AG20443 (cell line): ENCODE results near the gene SORBS2.
A peak's percentile ranks its signal among the peaks of the same experiment; 100 is the strongest.
"Not testable (repeated sequence)": the region's sequence is repeated elsewhere in the genome, so short reads cannot be mapped to it uniquely, and the experiment has no call there.

Experiments used
- DNase-seq: peaks from one replicate; pipeline ENCODE4 v3.0.0; 2012; ENCODE audit warnings: low spot score, mixed read lengths

The SORBS2 gene

DNA sequence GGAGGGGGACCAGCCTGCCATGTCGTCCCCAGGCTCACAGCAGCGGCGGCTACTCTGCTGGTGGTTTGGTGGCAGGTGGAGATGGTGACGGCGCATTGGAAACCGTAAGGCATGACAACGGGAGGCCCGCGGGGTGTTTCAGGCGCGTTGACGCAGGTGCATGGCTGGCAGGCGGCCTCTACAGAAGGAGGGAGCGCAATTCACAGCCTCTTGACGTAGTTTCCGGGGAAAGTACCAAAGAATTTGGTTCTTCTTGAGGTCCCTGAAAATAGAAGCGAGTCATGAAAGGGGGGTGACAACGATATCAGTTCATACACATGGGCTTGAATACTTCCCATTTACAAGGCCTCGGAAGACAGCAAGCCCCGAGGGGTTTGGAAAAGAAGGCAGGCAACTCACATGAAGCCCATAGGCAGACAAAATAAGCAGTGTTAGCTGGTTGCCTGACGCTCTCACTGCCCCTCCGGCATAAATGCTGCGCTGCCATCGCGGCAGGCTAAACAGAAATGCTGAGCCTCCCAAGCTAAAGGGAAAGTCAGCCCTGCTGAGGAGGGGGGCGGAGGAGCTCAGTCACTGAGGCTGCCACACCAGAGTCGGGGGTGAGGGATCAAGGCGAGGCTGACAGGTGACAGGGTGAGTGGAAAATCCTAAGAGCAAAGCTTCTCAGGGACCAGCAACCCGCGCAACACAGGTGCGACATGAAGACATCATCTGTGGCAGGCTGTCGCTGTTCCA is 224.4 kb downstream of the SORBS2 start:
- DNase-seq, result peak; percentile 17

DNA sequence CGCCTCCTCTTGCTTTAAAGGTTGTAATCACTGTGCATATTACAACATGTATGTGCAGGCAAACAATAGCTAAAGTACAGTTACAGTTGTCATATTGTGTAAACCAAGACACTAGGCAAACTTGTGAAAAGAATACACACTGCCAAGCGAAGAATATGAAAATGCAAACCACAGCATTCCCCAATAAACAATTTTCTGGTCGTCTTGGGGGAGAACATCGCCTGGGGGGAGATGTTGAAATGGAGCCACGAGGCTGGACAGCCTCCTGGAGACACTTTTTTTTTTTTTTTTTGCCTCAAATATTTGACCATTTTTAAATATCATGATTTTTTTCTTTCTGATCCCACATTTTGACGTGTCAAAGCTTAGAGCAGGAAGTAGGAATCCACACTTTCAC is 225.0 kb downstream of the SORBS2 start:
- DNase-seq, result no peak

GRCh38 chr4:185585211-185585610 is 226.8 kb downstream of the SORBS2 start:
- DNase-seq, result no peak

GRCh38 chr4:185583813-185584212 is 228.2 kb downstream of the SORBS2 start:
- DNase-seq, result no peak

- DNase-seq, result no peak
Observed at GRCh38 chr4:185582651-185583400, 229.2 kb downstream of the SORBS2 start.

DNA sequence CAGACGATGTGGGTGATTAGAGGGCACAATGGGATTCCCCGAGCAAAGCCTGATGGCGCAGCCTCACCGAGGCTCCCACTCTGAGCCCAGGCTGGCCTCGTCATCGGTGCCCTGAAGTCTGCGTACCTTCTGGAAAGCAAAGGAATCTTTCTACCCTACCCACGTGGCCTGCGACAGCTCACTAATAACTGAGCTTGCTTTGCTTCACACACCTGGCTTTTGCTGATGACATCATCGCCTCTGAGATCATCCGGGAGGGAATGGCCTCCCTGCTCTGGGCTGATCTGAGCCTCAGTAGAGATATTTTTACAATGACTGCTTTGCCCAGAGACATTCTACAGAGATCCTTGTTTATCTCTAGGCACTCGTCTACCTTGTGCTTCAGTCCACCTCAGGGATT is 231.3 kb downstream of the SORBS2 start:
- DNase-seq, result no peak

DNA sequence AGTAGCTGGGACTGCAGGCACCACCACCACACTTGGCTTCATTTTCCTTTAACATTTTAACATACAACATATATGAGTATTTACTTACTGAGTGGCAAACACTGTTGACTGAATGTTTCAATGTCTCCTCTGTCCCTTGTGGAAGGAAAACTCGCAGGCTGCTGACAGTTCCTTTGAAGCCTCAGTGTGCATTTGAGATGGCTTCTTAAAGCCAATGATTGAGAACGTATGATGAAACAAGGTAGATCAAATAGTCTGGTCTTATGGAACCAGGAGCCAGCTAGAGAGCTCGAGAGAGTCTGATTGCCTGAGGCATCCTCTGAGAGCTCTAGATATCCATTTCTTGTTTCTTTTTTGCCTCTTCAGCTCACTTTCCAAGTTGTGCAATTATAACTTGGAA is 233.7 kb downstream of the SORBS2 start:
- no peak for DNase-seq

DNA sequence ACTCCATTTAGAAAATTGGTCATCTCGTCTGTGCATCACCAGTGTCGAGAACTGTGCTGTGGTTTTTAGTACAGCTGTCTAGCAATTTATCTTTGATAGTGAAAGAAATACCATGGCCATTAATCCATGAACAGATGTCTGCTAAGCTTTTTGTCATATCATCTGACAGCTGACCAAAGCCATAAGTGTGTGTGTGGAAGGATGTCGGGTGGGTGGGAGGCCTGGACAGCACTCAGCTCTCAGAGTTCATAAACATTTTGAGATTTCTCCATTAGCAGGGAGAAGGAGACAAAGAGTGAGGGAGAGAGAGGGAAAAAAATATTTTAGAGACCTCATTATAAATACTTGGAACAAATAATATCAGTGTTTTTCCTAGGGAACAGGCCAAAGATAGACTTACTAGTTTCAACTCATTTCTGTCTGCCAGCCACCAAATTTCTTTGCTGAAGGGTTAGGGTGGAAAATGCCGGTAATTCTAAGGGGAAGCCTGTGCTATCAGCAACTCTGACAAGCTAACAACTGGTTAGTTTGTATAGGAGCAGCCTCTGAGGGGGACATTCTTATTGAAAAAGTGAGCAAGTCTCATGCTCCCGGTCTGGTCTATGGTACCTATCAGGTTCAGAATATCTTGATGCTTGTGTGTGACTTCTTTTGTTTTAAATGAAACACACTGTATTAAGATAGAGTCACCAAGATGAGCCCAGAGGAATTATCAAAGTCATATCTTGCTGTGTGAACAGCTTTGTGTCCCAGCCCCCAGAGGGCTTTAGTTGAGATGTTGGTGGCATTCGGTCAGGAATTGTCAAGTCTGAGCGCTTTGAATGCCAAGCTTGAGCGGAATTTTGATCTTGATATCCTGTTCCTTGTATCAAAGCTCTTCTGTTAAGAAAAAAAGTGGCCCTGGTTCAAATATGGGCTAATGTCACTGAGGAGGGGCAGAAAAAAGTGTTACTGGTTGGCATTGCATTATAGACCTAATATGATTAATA is 234.7 kb downstream of the SORBS2 start:
- no peak for DNase-seq

GRCh38 chr4:185576314-185576961 is 235.6 kb downstream of the SORBS2 start:
- no peak for DNase-seq

DNA sequence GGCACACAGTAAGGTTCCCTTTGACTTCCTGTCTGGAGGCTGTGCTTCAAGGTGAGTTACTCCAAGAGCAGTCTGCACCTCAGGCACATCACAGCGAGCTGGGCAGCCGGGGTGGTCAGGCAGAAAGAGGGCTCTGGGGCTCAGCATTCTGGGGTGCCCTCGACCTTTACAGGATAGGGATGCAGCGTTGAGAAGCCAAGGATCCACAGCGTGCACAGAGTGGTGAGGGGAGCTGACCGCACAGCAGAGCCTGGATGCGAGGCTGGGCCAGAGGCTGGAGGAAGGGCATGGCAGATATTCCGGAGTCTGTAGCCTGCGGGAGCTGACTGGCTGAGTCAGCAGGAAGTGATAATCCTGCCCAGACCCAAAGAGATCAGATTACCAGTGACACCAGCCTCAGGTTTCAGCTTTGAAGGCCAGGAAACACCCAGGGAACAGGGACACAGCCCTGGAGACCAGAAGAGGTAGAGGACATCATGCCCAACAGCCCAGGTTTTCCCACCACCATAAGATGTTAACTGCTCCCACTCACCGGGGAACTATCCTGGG is 238.3 kb downstream of the SORBS2 start:
- peak; percentile 79 for DNase-seq

DNA sequence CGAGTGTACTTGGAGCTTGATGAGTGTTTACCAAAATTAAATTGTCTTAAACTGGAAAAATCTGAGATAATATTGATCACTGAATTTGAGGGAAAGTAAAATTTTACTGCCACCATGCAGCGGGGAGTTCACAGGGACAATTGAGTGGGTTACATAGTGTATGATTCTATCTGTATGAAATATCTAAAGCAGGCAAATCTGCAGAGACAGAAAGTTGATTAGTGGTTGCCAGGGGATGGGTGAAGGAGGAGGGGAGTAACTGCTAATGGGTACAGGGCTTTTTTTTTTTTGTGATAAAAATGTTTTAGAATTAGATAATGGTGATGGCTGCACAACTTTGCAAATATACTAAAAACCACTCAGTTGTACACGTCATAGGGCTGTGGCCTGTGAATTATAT is 241.3 kb downstream of the SORBS2 start:
- no peak for DNase-seq

- no peak for DNase-seq
Observed at GRCh38 chr4:185567381-185568376, 244.3 kb downstream of the SORBS2 start.

DNA sequence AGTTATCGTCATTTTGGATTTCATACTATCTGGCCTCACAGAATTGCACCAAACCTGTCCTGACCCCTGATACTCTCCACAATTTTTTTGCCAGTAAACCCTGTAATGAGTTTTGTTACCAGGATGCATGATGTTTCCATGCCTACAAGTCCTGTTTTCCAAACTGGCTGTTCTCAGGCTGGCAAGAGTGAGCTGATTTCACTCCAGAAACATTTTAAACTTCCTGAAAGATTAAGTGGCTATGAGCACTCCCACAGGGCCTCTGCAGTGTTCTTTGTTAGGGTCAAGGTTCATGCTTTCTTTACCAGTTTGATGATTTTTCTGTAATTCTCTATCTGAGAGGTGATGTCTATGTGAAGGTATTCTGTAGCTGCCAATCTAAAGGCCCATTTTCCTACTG is 245.0 kb downstream of the SORBS2 start:
- DNase-seq, result peak; percentile 50

GRCh38 chr4:185566425-185566824 is 245.6 kb downstream of the SORBS2 start:
- no peak for DNase-seq

DNA sequence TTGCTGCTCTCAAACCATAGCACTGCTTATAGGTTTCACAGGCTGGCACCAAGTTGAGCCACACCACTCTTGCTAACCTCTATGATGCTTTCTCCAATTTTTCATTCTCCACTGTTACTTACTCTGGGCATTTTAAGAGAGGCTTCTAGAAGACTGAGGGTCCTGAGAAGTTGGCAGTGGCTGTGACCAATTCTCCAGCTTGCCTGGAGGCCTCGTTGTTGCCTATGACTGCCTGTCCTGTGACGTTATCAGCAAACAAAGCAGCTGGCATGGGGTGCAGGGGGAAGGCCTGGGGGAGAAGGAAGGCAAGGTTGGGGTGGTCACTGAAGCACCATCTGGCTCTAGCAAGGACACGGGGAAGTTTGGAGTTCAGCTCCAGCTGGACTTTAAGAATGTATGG is 246.3 kb downstream of the SORBS2 start:
- no peak for DNase-seq

DNA sequence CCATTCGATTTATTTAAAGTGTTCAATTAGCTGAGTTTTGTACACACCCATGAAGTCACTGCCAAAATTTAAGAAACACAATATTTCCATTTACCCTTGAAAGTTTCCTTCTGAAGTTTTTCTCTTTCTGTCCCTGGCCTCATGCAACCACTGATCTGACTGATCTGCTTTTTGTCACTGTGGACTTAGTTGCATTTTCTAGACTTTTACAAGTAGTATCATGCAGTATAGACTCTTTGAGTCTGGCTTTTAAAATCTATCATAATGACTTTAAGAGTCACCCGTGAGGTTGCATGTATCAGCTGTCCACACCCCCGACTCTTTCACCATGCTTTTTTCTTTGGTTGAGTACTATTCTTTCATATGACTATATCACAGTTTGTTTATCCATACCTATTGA is 247.6 kb downstream of the SORBS2 start:
- DNase-seq, result no peak

DNA sequence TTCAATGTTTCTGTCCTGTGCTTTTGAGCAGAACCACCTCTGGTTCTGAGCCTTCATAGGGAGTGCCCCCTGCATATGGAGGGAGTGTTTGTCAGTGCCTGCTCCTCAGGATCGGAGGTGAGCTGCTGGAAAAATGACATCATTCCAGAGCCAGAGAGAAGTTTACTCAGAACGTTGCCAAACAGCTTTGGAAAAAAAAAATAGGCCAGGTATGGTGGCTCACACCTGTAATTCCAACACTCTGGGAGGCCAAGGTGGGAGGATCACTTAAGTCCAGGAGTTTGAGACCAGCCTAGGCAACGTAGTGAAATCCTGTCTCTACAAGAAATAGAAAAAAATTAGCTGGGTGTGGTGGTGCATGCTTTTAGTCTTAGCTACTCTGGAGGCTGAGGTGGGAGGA is 249.5 kb downstream of the SORBS2 start:
- DNase-seq, result no peak

- DNase-seq, result no peak
Observed at GRCh38 chr4:185560316-185560715, 251.7 kb downstream of the SORBS2 start.

GRCh38 chr4:185559915-185560281 is 252.1 kb downstream of the SORBS2 start:
- no peak for DNase-seq

DNA sequence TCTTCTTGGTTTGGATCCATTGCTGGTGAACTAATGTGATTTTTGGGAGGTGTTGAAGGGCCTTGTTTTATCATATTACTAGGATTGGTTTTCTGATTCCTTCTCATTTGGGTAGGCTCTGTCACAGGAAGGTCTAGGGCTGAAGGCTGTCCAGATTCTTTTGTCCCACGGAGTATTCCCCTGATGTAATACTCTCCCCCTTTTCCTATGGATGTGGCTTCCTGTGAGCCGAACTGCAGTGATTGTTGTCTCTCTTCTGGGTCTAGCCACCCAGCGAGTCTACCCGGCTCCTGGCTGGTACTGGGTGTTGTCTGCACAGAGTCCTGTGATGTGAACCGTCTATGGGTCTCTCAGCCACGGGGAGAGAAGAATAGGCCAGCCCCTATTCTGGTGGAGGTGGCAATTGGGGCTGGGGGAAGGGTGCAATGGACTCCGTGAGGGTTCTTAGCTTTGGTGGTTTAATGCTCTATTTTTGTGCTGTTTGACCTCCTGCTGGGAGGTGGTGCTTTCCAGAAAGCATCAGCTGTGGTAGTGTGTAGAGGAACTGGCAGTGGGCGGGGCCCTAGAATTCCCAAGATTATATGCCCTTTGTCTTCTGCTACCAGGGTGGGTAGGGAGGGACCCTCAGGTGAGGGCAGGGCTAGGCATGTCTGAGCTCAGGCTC is 252.6 kb downstream of the SORBS2 start:
- not testable (repeated sequence) for DNase-seq
